Liver (tissue), 3 donors: ENCODE results near the gene ANTXR1.

ENCODE experiments used
- CTCF ChIP-seq: fragments of 150-350 bp; IDR thresholded peaks from 2 replicates; pipeline ENCODE4 v1.5.1; 2017; ENCODE audit warnings: improper control_type of control experiment, low read depth, low read length; ENCODE audit not compliant: missing input control
- EGR1 ChIP-seq, 2 donors: IDR thresholded peaks; 2 replicates each; pipeline ENCODE4 v1.6.1; 2016 to 2018; ENCODE audit warnings: antibody characterized with exemption in 2 of 2, low read depth in 2 of 2
- GABPA ChIP-seq, 2 donors: IDR thresholded peaks in 1 of 2; conservative IDR thresholded peaks in 1 of 2; 2 replicates each; pipeline ENCODE4 v1.6.1; 2016; ENCODE audit warnings: antibody characterized with exemption in 2 of 2, mild to moderate bottlenecking in 1 of 2, moderate library complexity in 1 of 2
- MAX ChIP-seq: IDR thresholded peaks from 2 replicates; pipeline ENCODE4 v1.6.1; 2016; ENCODE audit warnings: antibody characterized with exemption
- NR2F2 ChIP-seq: IDR thresholded peaks from 2 replicates; pipeline ENCODE4 v1.6.1; 2016; ENCODE audit warnings: antibody characterized with exemption
- RAD21 ChIP-seq, 2 donors: IDR thresholded peaks; 2 replicates each; pipeline ENCODE4 v1.6.1; 2016; ENCODE audit warnings: antibody characterized with exemption in 2 of 2, mild to moderate bottlenecking in 2 of 2
- REST ChIP-seq: IDR thresholded peaks from 2 replicates; pipeline ENCODE4 v1.6.1; 2016; ENCODE audit warnings: antibody characterized with exemption, mild to moderate bottlenecking
- SP1 ChIP-seq: IDR thresholded peaks from 2 replicates; pipeline ENCODE4 v1.6.1; 2018; ENCODE audit warnings: antibody characterized with exemption, mild to moderate bottlenecking
- TAF1 ChIP-seq: conservative IDR thresholded peaks from 2 replicates; pipeline ENCODE4 v1.6.1; 2016; ENCODE audit warnings: antibody characterized with exemption, mild to moderate bottlenecking
- YY1 ChIP-seq: IDR thresholded peaks from 2 replicates; pipeline ENCODE4 v1.6.1; 2016; ENCODE audit warnings: antibody characterized with exemption, mild to moderate bottlenecking
- donor health status: healthy.
- donor health status: healthy.

GRCh38 chr2:69225933-69226332 is 213.0 kb downstream of the ANTXR1 start:
- TF ChIP-seq SP1: no peak
- no peak for TF ChIP-seq CTCF
- no peak for TF ChIP-seq GABPA (IDR thresholded peaks at IDR 0.05 in 1 of 2, conservative IDR thresholded peaks at IDR 0.05 in 1 of 2)
- no peak for TF ChIP-seq EGR1 (IDR thresholded peaks at IDR 0.05; ENCODE audit: low read depth in 2 of 2)
- TF ChIP-seq YY1: no peak
- TF ChIP-seq REST: no peak
- no peak for TF ChIP-seq NR2F2
- no peak for TF ChIP-seq TAF1
- no peak for TF ChIP-seq RAD21 (IDR thresholded peaks at IDR 0.05)
- no peak for TF ChIP-seq MAX
